Thoracic aorta (tissue), 2 donors: Measurements from ENCODE around the gene ZBTB5. TPM values are rescaled to one million over a fixed set of nuclear protein-coding genes. Genes with fewer than 3 reads are reported as not detected.
A peak's percentile ranks its signal among the peaks of the same experiment; 100 is the strongest.

Experiments
- ATAC-seq: fragments of 150-250 bp; one replicate; pipeline ENCODE4 v1.8.0; 2017; ENCODE audit warnings: low read depth; ENCODE audit not compliant: insufficient number of reproducible peaks, low FRiP score
- DNase-seq: peaks from one replicate; pipeline ENCODE4 v3.0.0-alpha.2; 2020; ENCODE audit warnings: low spot score
- H3K27ac ChIP-seq, 2 donors: fragments of 200-600 bp; sonication (generic); 1 replicate in 1 of 2; 2 replicates in 1 of 2; pipeline ENCODE4 v1.5.1; 2016; ENCODE audit warnings: mild to moderate bottlenecking in 2 of 2, moderate library complexity in 2 of 2
- H3K27me3 ChIP-seq: fragments of 200-600 bp; sonication (generic); replicated peaks from 2 replicates; pipeline ENCODE4 v1.6.0; 2016; ENCODE audit warnings: mild to moderate bottlenecking; ENCODE audit not compliant: insufficient read depth
- H3K36me3 ChIP-seq: fragments of 200-600 bp; sonication (generic); one replicate; pipeline ENCODE4 v1.5.1; 2016
- H3K4me1 ChIP-seq, 2 donors: fragments of 200-600 bp; sonication (generic); 1 replicate in 1 of 2; 2 replicates in 1 of 2; pipeline versions ENCODE4 v1.5.1 to v1.6.0; 2016; ENCODE audit warnings: low read depth in 2 of 2, mild to moderate bottlenecking in 1 of 2; ENCODE audit not compliant: control insufficient read depth in 1 of 2
- H3K4me3 ChIP-seq: fragments of 200-600 bp; sonication (generic); 2 replicates; pipeline ENCODE4 v1.5.1; 2016; ENCODE audit warnings: mild to moderate bottlenecking
- H3K9me3 ChIP-seq: fragments of 200-600 bp; sonication (generic); 2 replicates; pipeline ENCODE4 v1.5.1; 2016
- total RNA-seq, 2 donors: library from RNA; depleted of rRNA; stranded (reverse); fragments of >200 nt; gene quantifications; one replicate each; pipeline versions ENCODE4 v1.1.0 to v1.2.3, GENCODE V29; 2016
- TF ChIP-seq, protein P1 (sequence below): fragments of 200-600 bp; sonication (generic); IDR thresholded peaks from one replicate; pipeline ENCODE4 v1.5.1; 2019; ENCODE audit warnings: antibody characterized with exemption

ZBTB5 gene
- total RNA-seq, 2 donors from 2014 or later = 8.3 to 15.0 TPM

DNA sequence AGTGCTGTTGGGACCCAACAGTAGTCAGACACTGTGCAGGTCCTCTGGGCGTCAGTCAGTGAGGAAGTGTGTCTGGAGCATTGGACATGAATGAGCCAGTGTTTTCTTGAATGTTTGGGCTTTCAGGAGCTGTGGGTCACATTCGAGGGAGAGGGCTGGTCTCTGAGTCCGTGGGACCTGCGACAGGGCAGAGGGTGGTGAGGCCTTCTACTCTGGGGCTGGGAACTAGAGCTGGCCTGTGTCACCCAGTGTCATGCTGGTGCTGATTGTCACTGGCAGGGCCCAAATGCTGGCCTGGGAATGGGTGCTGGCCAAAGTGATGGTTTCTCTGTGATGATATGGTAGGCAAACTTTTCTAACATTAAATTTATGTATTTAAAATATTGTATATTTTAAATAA lies 30.8 kb upstream of the ZBTB5 start:
- peaks cover 23% of the 10 kb centered on the region for H3K36me3 ChIP-seq
- TF ChIP-seq, protein P1, sequence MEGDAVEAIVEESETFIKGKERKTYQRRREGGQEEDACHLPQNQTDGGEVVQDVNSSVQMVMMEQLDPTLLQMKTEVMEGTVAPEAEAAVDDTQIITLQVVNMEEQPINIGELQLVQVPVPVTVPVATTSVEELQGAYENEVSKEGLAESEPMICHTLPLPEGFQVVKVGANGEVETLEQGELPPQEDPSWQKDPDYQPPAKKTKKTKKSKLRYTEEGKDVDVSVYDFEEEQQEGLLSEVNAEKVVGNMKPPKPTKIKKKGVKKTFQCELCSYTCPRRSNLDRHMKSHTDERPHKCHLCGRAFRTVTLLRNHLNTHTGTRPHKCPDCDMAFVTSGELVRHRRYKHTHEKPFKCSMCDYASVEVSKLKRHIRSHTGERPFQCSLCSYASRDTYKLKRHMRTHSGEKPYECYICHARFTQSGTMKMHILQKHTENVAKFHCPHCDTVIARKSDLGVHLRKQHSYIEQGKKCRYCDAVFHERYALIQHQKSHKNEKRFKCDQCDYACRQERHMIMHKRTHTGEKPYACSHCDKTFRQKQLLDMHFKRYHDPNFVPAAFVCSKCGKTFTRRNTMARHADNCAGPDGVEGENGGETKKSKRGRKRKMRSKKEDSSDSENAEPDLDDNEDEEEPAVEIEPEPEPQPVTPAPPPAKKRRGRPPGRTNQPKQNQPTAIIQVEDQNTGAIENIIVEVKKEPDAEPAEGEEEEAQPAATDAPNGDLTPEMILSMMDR = no peak
- ATAC-seq (no peak), DNase-seq (no peak)
- H3K27me3 ChIP-seq = no peaks in the 10 kb centered on the region
- peak overlapping the region; percentile 86 to 88 for H3K27ac ChIP-seq
- H3K4me1 ChIP-seq = peaks cover 5 to 18% of the 10 kb centered on the region in 2 donors
- H3K9me3 ChIP-seq = no peaks in the 10 kb centered on the region
- peak overlapping the region; percentile 15 for H3K4me3 ChIP-seq

DNA sequence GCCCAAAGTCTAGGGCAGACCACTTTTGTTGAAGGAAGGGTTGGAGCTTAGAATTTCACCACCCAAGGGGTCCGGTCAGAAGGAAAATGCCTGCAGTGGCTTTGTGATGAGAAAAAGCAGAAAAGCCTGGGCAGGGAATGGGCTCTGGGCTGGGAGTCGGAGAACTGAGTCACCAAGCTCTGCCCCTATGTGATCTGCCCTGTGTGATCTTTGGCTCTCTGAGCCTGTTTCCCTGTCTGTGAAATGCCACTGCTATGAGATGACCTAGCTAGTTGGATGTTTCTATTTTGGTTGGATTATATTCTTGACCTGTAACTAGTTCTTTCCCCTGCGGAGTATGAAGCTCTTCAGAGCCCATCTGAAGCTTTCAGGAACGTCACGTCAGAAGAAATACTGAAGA lies 30.3 kb upstream of the ZBTB5 start:
- Histone ChIP-seq H3K9me3 (no peaks in the 10 kb centered on the region), H3K36me3 (peaks cover 20% of the 10 kb centered on the region), H3K4me3 (peak overlapping the region; percentile 15), H3K4me1 (peaks cover 5 to 18% of the 10 kb centered on the region in 2 donors), H3K27ac (peak overlapping the region; percentile 86 to 88), H3K27me3 (no peaks in the 10 kb centered on the region)
- peak; percentile 75 for ATAC-seq
- DNase-seq = no peak
- TF ChIP-seq, protein P1 = no peak

DNA sequence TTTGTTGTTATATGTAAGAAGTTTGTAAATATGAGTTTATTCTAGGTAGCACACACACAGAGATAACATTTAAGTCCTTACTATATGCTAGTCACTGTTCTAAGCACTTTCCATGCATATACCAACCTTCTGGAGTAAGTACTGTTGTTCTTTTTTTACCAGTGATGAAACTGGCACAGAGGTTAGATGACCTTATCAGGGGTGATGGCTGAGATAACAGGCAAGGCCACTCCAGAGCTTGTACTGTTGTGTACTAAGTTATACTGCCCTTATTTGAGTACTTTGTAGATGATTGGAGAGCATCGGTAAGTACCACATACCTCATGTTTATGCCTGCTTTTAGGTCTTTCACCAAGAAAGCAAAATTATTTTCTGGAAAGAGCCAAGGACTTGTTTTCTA lies 26.7 kb upstream of the ZBTB5 start:
- Histone ChIP-seq H3K4me1 (peaks cover 12 to 30% of the 10 kb centered on the region in 2 donors), H3K4me3 (no peak overlapping the region), H3K27me3 (no peaks in the 10 kb centered on the region), H3K27ac (no peak overlapping the region), H3K9me3 (no peaks in the 10 kb centered on the region), H3K36me3 (peaks cover 6% of the 10 kb centered on the region)
- ATAC-seq = no peak
- TF ChIP-seq, protein P1 = no peak
- no peak for DNase-seq

DNA sequence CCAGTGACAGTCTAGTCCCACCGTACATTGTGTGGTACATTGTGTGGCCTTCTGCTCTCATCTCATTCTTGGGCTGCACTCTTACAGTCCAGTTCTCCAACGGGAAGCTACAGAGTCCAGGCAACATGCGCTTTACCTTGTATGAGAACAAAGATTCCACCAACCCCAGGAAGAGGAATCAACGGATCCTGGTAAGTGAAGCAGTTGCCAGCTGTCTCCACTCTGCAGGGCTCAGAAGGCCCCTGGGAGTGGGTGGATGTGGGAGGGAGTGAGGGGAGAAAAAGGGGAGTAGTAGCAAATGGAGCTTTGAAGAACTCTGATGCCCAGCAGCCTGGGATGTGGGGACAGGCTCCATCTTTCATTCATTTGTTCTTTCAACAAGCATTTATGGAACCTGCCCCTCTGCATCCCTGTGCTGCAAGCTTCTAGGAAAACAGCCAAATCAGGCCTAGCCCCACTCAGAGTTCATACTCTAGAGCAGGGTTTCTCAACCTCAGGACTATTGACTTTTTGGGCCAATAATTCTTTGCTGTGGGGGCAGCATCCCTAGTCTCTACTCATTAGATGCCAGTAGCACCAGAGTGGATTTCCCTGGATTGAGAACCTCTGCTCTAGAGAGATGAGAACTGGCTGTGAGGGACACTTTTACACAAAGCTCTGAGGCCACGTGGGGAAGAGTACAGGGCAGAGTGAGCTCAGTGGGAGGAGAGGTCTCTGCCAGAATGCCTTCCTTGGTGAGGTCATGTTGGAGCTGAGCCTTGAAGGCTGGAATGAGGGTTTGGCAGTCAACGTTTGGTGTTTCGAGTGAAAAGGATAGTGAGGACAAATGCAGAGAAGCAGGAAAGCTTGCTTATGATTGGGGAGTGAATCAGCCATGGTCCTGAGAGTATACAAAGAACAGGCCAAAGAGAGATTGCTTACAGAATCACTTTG lies 21.6 kb upstream of the ZBTB5 start:
- Histone ChIP-seq H3K27me3 (no peaks in the 10 kb centered on the region), H3K4me3 (peak overlapping the region; percentile 87), H3K36me3 (no peaks in the 10 kb centered on the region), H3K9me3 (no peaks in the 10 kb centered on the region), H3K4me1 (peaks cover 17 to 22% of the 10 kb centered on the region in 2 donors), H3K27ac (peak overlapping the region; percentile 90 to 93)
- DNase-seq (peak; percentile 54), ATAC-seq (peak; percentile 74)
- TF ChIP-seq, protein P1 = no peak

DNA sequence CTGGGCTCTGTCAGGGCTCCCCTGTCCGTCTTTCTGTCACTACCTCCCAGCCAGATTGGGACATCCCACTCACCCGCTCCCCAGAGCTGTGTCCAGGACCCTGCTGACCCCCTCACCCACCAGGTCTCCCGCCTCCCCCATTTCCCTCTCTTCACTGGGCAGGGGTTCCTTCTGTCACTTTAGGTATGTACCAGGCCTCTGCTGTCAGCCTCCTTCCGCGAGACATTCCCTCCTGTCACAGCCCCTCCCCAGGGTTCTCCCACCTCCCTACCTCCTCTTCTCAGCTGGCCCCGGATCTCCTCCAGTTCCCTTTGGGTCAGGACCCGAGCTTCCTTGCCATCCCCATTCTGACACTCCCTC lies 21.0 kb upstream of the ZBTB5 start:
- DNase-seq = no peak
- Histone ChIP-seq H3K27me3 (no peaks in the 10 kb centered on the region), H3K9me3 (no peaks in the 10 kb centered on the region), H3K27ac (peak overlapping the region; percentile 90 to 93), H3K4me3 (peak overlapping the region; percentile 87), H3K4me1 (peaks cover 17 to 22% of the 10 kb centered on the region in 2 donors), H3K36me3 (no peaks in the 10 kb centered on the region)
- TF ChIP-seq, protein P1 = no peak
- no peak for ATAC-seq
